HepG2 (cell line): ENCODE data around the gene HOXD4. TPM values are rescaled to one million over a fixed set of nuclear protein-coding genes. Genes with fewer than 3 reads are reported as not detected.

ENCODE experiments used
- ATM ChIP-seq: fragments of 450-650 bp; IDR thresholded peaks from 2 replicates; pipeline ENCODE4 v1.7.1; 2017; ENCODE audit warnings: mild to moderate bottlenecking, borderline replicate concordance
- ETS1 ChIP-seq: sonication (generic); formaldehyde crosslinking; IDR thresholded peaks from 2 replicates; pipeline ENCODE4 v1.4.0; 2020; ENCODE audit warnings: missing genetic modification reagents
- GFI1 ChIP-seq: sonication (generic); formaldehyde crosslinking; IDR thresholded peaks from 2 replicates; pipeline ENCODE4 v1.5.0; 2020; ENCODE audit warnings: missing genetic modification reagents, mild to moderate bottlenecking, borderline replicate concordance
- KMT2B ChIP-seq: IDR thresholded peaks from 2 replicates; pipeline ENCODE4 v1.6.1; 2016; ENCODE audit warnings: missing genetic modification reagents, missing compliant biosample characterization
- MTF1 ChIP-seq: sonication (generic); formaldehyde crosslinking; IDR thresholded peaks from 2 replicates; pipeline ENCODE4 v1.5.0; 2020; ENCODE audit warnings: missing genetic modification reagents
- MZF1 ChIP-seq: sonication (generic); formaldehyde crosslinking; IDR thresholded peaks from 2 replicates; pipeline ENCODE4 v1.8.1; 2023; ENCODE audit warnings: mild to moderate bottlenecking, missing genetic modification reagents, borderline replicate concordance
- SKI ChIP-seq: fragments of 450-650 bp; IDR thresholded peaks from one replicate; pipeline ENCODE4 v1.6.1; 2018; ENCODE audit warnings: mild to moderate bottlenecking; ENCODE audit not compliant: partially characterized antibody
- SUZ12 ChIP-seq: fragments of 150-350 bp; IDR thresholded peaks from 2 replicates; pipeline ENCODE4 v1.6.1; 2014; ENCODE audit warnings: low read depth, low read length
- TAF1 ChIP-seq: sonication (generic); formaldehyde crosslinking; IDR thresholded peaks from 2 replicates; pipeline ENCODE4 v1.4.0; 2020; ENCODE audit warnings: missing genetic modification reagents
- TBX2 ChIP-seq: sonication (generic); formaldehyde crosslinking; IDR thresholded peaks from 2 replicates; pipeline ENCODE4 v1.5.0; 2020; ENCODE audit warnings: missing genetic modification reagents, mild to moderate bottlenecking, borderline replicate concordance
- ZNF276 ChIP-seq: sonication (generic); formaldehyde crosslinking; IDR thresholded peaks from 2 replicates; pipeline ENCODE4 v1.4.0; 2020; ENCODE audit warnings: mild to moderate bottlenecking, low read depth, missing genetic modification reagents
- ZNF7 ChIP-seq: IDR thresholded peaks from 2 replicates; pipeline ENCODE4 v1.6.1; 2016; ENCODE audit warnings: missing biosample characterization, missing genetic modification reagents
- polyA plus RNA-seq, 8 experiments: library from polyadenylated mRNA; depleted of rRNA in 3 of 8; stranded (reverse) in 7 of 8; unstranded in 1 of 8; fragments of >200 nt; fragmentation: Illumina TruSeq in 4 of 8; extraction: Trizol in 4 of 8; gene quantifications; 2 replicates each; pipeline versions ENCODE4 v1.2.1 to v1.2.3, GENCODE V29; 2011 to 2016; ENCODE audit warnings: low read depth in 4 of 8, missing spikeins in 1 of 8, mixed read lengths in 1 of 8; ENCODE audit not compliant: insufficient read depth in 1 of 8
- total RNA-seq, 5 experiments: library from RNA; depleted of rRNA; stranded (reverse); fragments of >200 nt; fragmentation: Illumina TruSeq; extraction: Trizol; gene quantifications; 2 replicates each; pipeline ENCODE4 v1.2.3, GENCODE V29; 2016; ENCODE audit warnings: low read depth in 1 of 5
- TF ChIP-seq, protein P1 (sequence below): sonication (generic); formaldehyde crosslinking; IDR thresholded peaks from 2 replicates; pipeline ENCODE4 v1.4.0; 2020; ENCODE audit warnings: missing genetic modification reagents
- TF ChIP-seq, protein P2 (sequence below): sonication (generic); formaldehyde crosslinking; IDR thresholded peaks from 2 replicates; pipeline ENCODE4 v1.9.0; 2022; ENCODE audit warnings: missing genetic modification reagents, mild to moderate bottlenecking, borderline replicate concordance

HOXD4 gene
- total and polyA plus RNA-seq, 2 of the 13 experiments (the other 11 are each of a cell fraction or from before 2014, with no cell fraction given): not detected

- TF ChIP-seq ZNF276 (CRISPR knock-in tag) (no peak), TBX2 (CRISPR knock-in tag) (no peak), ETS1 (CRISPR knock-in tag) (no peak), GFI1 (CRISPR knock-in tag) (no peak), SUZ12 (no peak), MZF1 (CRISPR knock-in tag) (no peak), ZNF7 (CRISPR knock-in tag) (no peak), MTF1 (CRISPR knock-in tag) (no peak), ATM (no peak), TAF1 (CRISPR knock-in tag) (0 out of 2 replicates have a peak, but pooled peaks have one; percentile 15), SKI (no peak), KMT2B (CRISPR knock-in tag) (no peak)
- TF ChIP-seq, protein P1, sequence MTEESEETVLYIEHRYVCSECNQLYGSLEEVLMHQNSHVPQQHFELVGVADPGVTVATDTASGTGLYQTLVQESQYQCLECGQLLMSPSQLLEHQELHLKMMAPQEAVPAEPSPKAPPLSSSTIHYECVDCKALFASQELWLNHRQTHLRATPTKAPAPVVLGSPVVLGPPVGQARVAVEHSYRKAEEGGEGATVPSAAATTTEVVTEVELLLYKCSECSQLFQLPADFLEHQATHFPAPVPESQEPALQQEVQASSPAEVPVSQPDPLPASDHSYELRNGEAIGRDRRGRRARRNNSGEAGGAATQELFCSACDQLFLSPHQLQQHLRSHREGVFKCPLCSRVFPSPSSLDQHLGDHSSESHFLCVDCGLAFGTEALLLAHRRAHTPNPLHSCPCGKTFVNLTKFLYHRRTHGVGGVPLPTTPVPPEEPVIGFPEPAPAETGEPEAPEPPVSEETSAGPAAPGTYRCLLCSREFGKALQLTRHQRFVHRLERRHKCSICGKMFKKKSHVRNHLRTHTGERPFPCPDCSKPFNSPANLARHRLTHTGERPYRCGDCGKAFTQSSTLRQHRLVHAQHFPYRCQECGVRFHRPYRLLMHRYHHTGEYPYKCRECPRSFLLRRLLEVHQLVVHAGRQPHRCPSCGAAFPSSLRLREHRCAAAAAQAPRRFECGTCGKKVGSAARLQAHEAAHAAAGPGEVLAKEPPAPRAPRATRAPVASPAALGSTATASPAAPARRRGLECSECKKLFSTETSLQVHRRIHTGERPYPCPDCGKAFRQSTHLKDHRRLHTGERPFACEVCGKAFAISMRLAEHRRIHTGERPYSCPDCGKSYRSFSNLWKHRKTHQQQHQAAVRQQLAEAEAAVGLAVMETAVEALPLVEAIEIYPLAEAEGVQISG (CRISPR knock-in tag): no peak
- TF ChIP-seq, protein P2, sequence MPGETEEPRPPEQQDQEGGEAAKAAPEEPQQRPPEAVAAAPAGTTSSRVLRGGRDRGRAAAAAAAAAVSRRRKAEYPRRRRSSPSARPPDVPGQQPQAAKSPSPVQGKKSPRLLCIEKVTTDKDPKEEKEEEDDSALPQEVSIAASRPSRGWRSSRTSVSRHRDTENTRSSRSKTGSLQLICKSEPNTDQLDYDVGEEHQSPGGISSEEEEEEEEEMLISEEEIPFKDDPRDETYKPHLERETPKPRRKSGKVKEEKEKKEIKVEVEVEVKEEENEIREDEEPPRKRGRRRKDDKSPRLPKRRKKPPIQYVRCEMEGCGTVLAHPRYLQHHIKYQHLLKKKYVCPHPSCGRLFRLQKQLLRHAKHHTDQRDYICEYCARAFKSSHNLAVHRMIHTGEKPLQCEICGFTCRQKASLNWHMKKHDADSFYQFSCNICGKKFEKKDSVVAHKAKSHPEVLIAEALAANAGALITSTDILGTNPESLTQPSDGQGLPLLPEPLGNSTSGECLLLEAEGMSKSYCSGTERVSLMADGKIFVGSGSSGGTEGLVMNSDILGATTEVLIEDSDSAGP (CRISPR knock-in tag): no peak
Measured at GRCh38 chr2:176171351-176172006, 20.1 kb downstream of the HOXD4 start (continued).
